ENCODE data around the gene IFT122. TPM values are rescaled to one million over a fixed set of nuclear protein-coding genes. Genes with fewer than 3 reads are reported as not detected.
"Not testable (repeated sequence)": the region's sequence is repeated elsewhere in the genome, so short reads cannot be mapped to it uniquely, and the experiment has no call there.

IFT122 gene
- 10 to 100 TPM; 18.8 to 21.6 TPM for total RNA-seq
- long read RNA-seq, transcript IFT122-202 (29 exons, 3,841 nt): major isoform, 9 of 26 reads
- long read RNA-seq, partial matches to known transcripts: 3 of 26 reads
- long read RNA-seq, other reads (novel, unspliced or antisense): 10 of 26 reads

DNA sequence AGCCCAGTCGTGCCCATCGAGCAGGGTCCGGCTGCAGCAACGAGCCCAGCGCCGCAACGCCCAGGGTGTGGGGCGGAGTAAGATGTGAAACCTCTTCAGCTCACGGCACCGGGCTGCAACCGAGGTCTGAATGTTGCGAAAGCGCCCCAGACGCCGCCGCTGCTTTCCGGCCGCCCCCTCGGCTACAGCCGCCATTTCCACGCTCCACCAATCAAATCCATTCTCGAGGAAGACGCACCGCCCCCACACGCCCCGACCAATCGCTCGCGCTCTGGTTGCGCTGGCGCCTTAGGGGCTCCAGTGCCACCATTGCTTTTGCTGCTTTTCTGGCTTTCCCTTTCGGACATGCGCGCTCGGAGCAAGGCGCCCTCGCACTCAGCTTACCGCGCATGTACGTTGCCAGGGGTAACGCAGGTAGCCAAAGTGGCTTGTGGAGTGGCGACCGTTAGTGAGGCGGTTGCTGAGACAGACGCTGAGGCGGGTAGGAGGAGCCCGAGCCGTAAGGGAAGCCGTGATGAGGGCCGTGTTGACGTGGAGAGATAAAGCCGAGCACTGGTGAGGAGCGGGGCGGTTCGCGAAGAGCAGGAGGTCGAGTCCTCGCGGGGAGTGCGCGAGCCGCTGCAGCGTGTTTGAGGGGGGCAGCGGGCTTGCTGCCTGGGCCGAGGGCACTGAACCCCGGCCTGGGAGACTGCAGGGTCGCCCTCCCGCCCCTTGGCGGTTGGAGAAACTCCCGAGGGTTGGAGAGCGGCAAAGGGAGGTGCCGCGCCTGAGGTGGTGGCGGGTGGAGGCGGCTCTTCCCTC lies at the start of gene IFT122, which contains the start of gene MBD4:
TSS of gene IFT122 (plus strand) at position 408 of the 801 bp plus-strand sequence. CDS start at position 515, 107 bp downstream.
TSS of gene MBD4 (minus strand) at position 132 of the 801 bp plus-strand sequence. CDS start at position 17, 115 bp downstream.
- intact Hi-C loops (cut with DNase I, micrococcal nuclease): no loop called here
- DNase-seq (peak; percentile 97 to 99), ATAC-seq (peak; percentile 88)

DNA sequence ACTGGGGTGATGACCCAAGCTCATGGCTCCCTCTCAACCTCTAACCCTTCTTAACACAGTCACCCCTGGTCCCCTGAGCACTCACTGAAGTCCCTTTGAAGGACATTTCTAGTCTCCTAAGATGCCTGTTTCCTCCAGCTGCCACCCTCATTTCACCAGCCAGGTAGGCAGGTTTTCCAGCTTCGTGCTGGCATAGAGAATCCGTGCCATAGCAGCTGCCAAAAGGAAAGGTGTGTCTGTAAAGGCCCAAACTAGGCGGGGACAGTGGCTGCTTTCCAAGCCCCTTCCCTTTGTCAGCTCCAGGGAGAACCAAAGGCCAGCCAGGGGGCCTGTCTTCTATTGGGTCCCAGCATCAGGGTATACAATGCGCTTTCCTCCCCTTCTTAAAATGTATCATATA lies 48.4 kb upstream of the IFT122 start:
- DNase-seq; intact Hi-C loops (cut with DNase I, micrococcal nuclease): not testable (repeated sequence)

DNA sequence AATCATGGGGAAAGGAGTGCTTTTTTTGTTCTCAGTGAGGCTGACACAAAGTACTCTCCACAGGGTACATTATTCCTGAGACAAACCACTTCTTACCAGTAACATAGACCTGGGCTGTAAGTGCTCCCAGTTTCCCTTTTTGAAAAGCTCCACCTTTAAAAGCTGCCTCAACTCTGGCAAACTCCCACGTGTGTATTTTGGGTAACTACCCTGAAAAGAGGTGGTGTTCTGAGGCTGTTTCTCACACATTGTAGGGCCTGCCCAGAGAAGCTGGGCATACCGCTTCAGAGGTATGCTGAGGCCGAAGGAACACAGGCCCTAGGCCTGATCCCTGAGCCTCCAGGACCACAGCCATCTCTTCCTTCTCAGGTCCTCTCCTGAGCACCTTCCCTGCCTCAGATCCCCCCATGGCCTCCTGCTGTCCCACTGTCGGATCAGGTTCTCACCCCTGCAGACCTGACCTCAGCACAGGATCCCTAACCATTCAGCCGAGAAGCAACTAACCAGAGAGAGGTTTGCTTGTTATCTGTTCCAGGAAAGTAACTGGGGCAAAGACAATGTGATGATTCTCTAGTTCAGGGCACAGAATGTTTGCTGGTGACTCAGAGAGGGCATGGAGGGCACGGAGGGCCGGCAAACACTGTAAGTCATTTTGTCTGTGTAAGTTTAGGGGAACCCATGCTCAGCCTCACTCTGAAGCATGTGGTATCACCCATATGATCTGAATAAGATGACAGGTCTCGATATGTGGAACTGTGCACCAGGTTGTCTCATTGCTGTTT lies 47.7 kb upstream of the IFT122 start:
- ATAC-seq; intact Hi-C loops (cut with DNase I, micrococcal nuclease); DNase-seq: not testable (repeated sequence)

More for the DNA sequence above, 48.4 kb upstream of the IFT122 start:
- ATAC-seq: not testable (repeated sequence)

DNA sequence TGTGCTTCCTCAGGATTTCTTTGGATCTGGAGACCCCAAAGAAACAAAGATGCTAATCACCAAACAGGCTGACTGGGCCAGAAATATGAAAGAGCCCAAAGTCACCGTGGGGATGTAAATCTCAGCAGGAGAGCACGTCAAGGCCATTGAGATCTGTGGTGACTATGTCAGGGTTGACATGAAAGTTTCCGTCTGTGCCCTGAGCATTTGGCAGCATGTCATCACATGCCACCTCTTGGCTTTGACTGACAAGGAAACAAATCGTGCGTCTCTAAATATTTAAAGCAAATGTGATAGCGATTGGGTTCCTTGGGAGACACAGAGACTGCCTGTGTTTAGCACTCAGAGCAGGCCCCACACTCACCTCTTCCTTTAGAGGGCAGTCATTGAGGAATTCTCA lies 46.8 kb upstream of the IFT122 start:
- DNase-seq: no peak
- no peak for ATAC-seq
- intact Hi-C loops (cut with DNase I, micrococcal nuclease): no loop called here

- DNase-seq; intact Hi-C loops (cut with DNase I, micrococcal nuclease); ATAC-seq: not testable (repeated sequence)
These were observed 46.1 kb upstream of the IFT122 start for GRCh38 chr3:129393760-129394564.

DNA sequence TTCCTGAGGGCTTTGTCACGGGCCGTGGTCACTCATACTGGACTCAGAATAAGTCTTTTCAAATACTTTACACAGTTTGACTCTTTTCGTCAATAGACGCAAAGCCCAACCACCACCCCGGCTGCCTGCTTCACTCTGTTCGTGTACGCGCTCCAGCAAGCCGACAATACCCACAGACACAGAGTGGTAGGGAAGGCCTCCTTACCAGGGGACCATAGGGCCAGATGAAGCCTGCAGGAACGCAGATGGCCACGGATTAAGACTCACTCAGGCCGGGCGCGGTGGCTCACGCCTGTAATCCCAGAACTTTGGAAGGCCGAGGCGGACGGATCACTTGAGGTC lies 41.2 kb upstream of the IFT122 start:
- intact Hi-C loops (cut with DNase I, micrococcal nuclease): no loop called here
- DNase-seq (peak; percentile 26 to 34), ATAC-seq (peak; percentile 58)

DNA sequence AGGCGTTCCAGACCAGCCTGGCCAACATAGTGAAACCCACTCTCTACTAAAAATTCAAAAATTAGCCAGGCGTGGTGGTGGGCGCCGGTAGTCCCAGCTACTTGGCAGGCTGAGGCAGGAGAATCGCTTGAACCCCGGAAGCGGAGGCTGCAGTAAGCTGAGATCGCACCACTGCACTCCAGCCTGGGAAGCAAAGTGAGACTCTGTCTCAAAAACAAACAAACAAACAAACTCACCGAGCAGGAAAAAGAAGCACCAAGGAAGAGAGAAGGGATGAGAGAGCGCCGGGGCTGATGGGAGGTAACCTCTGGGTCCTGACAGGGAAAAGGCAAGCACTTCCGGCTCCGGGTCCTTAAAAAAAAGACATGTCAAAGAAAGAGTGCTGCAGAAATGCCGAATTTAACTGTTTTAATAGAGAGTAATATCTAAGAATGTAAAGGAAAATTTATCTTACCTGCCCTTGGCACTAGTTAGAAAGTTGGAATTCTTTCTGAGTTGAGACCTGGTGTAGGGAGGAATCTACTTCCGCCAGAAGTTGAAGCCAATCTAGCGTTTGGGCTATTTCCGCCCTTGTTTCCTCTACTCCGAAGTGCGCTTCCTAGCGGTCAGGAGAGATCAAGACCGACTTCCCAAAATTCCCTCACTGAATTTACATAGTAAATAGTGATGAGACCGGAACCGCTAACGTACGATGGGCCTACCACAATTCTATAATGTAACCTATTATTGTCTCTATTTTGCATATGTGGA lies 40.7 kb upstream of the IFT122 start:
- intact Hi-C loops (cut with DNase I, micrococcal nuclease): no loop called here
- DNase-seq (peak; percentile 82 to 84), ATAC-seq (peak; percentile 93)

- ATAC-seq: no peak
- no peak for DNase-seq
- intact Hi-C loops (cut with DNase I, micrococcal nuclease): no loop called here
These were observed 40.1 kb upstream of the IFT122 start for GRCh38 chr3:129399895-129400357.

- intact Hi-C loops (cut with DNase I, micrococcal nuclease): no loop called here
- no peak for ATAC-seq
These were observed 37.8 kb upstream of the IFT122 start for GRCh38 chr3:129402210-129402609.

DNA sequence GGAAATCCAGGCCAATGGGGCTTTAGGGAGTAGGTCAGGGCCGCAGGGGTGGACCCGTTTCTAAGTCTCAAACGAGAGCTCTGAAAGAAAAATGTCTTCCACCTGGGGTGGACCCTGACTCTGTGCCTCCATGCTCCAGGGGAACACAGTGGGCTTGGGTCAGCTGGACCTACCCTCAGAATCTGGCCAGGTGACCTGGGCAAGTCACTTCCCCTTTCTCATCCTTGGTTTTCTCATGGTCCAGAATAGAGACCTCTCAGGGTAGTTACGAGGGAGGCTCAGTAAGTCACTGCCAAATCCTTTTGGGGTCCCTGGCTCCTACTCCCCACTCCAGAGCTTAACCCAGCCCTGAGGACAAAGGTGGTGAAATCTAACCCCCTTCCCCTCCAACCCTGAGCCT lies 37.4 kb upstream of the IFT122 start:
- DNase-seq (no peak), ATAC-seq (no peak)
- intact Hi-C loops (cut with DNase I, micrococcal nuclease): no loop called here

More at GRCh38 chr3:129402210-129402609, 37.8 kb upstream of the IFT122 start:
- DNase-seq: no peak

- ATAC-seq: no peak
- intact Hi-C loops (cut with DNase I, micrococcal nuclease): no loop called here
- DNase-seq: no peak
These were observed 36.6 kb upstream of the IFT122 start for GRCh38 chr3:129403450-129403849.

GRCh38 chr3:129404130-129404529 lies 35.9 kb upstream of the IFT122 start:
- intact Hi-C loops (cut with DNase I, micrococcal nuclease): no loop called here
- no peak for DNase-seq

GRCh38 chr3:129404610-129405009 lies 35.4 kb upstream of the IFT122 start:
- DNase-seq (no peak), ATAC-seq (no peak)
- intact Hi-C loops (cut with DNase I, micrococcal nuclease): no loop called here

More at GRCh38 chr3:129404130-129404529, 35.9 kb upstream of the IFT122 start:
- ATAC-seq: no peak

DNA sequence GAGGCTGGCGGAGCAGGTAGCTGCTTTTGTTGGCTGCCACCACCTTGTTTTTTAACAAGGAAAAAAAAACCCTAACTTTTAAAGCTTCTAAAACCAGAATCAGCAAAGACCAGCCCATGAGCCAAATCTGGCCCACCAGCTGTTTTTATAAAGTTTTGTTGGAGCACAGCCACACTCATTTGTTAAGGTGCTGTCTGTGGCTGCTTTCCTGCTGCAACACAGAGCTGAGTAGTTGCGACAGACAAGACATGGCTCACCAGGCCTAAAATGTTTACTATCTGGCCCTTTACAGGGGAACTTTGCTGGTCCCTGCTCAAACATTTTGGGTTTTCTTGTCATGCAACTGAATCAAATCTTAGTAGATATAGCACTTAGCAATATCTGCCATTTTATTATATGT lies 30.5 kb upstream of the IFT122 start:
- DNase-seq (no peak), ATAC-seq (no peak)
- intact Hi-C loops (cut with DNase I, micrococcal nuclease): no loop called here

DNA sequence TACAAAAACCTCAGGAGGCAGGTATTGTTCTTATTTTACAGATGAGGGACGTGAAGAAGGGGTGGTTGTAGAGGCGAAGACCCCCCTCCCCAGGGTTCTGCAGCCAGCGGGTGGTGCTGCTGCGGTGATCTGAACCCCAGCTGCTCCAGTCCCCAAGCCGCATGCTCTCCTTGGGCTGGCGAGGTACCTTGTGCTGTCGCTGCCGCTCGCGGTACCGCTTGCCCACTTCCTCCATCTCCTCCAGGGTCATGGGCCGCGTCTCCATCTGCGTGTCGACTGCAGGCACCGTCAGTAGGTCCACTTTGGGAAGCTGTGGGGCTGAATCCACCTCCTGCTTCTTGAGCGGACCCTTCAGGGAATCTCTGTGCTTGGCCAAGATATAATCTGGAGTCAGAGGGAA lies 29.1 kb upstream of the IFT122 start:
- intact Hi-C loops (cut with DNase I, micrococcal nuclease): no loop called here
- no peak for ATAC-seq
- DNase-seq: no peak

GRCh38 chr3:129412542-129413198 lies 27.4 kb upstream of the IFT122 start:
- DNase-seq: no peak
- intact Hi-C loops (cut with DNase I, micrococcal nuclease): no loop called here
- ATAC-seq: no peak

DNA sequence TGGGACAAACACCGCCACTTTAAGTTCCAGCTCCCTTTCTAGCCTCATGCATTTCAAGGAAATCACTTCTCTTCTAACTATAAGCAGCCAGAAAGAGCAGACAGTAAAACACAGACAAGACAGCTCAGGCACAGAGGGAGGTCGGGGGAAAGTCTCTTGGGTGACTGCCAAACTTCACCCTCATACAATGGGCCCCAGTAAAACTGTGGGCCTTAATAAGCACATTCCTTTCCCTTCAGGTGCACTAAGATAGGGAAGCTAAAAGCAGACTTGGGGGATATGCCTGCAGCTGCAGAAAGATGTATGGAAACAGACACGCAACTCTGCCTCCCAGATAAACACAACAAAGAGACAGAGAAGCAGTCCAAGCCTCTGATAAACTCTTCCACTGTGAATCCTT lies 26.8 kb upstream of the IFT122 start:
- DNase-seq; intact Hi-C loops (cut with DNase I, micrococcal nuclease); ATAC-seq: not testable (repeated sequence)
